ENCODE results near the gene SERINC4.
"Not testable (repeated sequence)": the region's sequence is repeated elsewhere in the genome, so short reads cannot be mapped to it uniquely, and the experiment has no call there.

The SERINC4 gene

DNA sequence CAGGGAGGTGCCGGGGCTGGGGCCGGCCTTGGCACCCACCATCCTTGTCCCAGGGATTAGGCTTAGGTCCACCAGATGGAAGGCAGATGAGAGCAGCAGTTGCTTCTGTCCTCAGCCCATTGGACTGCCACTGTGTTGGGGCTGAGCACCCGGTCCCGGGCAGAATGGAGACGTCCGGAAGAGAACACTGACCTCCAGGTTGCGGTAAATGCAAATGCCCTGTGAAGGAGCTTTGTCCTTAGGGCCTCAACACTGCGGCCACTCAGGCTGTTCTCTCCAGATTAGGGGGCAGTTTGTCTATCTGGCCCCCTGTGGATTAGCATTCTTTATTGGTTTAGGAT is at the start of gene SERINC4:
TSS of gene SERINC4 (minus strand) at position 276 of the 341 bp plus-strand sequence. CDS start at position 42, 234 bp downstream.
- peak within 1 kb of the TSS; percentile 97 for H3K9ac ChIP-seq (ENCODE audit: low read length)
- H3K4me3 ChIP-seq (ENCODE audit: low read length) = peak within 1 kb of the TSS; percentile 96
- H3K4me1 ChIP-seq (ENCODE audit: control insufficient read depth, insufficient read depth, low read length) = peaks cover 44% of the 10 kb centered on the region
- H3K27me3 ChIP-seq (replicated peaks; ENCODE audit: control insufficient read depth, insufficient read depth, low read length) = no peaks in the 10 kb centered on the region
- H3K36me3 ChIP-seq (ENCODE audit: control insufficient read depth, insufficient read depth, low read length, severe bottlenecking) = peaks cover 54% of the 10 kb centered on the region
- no peaks in the 10 kb centered on the region for H3K9me3 ChIP-seq (ENCODE audit: control insufficient read depth, low read length)
- DNase-seq (ENCODE audit: low read depth) = no peak

DNA sequence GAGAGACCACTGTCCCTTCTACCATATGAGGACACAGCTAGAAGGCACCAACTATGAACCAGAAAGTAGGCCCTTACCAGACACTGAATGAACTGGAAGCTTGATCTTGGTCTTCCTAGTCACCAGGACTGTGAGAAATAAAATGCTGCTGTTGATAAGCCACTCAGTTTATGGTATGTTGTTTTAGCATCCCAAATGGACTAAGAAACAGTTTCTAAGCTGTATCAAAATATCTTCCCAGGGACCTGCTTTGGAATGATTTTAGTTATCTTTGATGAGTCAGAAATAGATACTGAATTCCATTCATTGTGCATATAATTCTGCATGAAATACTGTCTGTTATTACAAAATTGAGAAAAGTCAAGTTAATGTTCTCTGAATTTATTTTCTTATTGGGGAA is 45.4 kb upstream of the SERINC4 start:
- Histone ChIP-seq H3K36me3 (ENCODE audit: control insufficient read depth, insufficient read depth, low read length, severe bottlenecking) (no peaks in the 10 kb centered on the region), H3K4me1 (ENCODE audit: control insufficient read depth, insufficient read depth, low read length) (peaks cover 7% of the 10 kb centered on the region), H3K9me3 (ENCODE audit: control insufficient read depth, low read length) (no peaks in the 10 kb centered on the region), H3K4me3 (ENCODE audit: low read length) (no peak overlapping the region), H3K27me3 (replicated peaks; ENCODE audit: control insufficient read depth, insufficient read depth, low read length) (no peaks in the 10 kb centered on the region), H3K9ac (ENCODE audit: low read length) (no peak overlapping the region)
- no peak for DNase-seq (ENCODE audit: low read depth)

DNA sequence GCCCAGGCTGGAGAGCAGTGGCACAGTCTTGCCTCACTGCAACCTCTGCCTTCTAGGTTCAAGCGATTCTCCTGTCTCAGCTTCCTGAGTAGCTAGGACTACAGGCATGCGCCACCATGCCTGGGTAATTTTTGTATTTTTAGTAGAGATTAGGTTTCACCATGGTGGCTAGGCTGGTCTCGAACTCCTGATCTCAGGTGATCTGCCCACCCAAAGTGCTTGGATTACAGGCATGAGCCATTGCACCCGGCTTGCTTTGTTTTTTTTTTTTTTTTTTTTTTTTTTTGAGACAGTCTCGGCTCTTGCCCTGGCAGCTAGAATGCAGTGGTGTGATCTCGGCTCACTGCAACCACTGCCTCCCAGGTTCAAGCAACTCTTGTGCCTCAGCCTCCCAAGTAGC is 32.5 kb upstream of the SERINC4 start:
- not testable (repeated sequence) for H3K4me3 ChIP-seq (ENCODE audit: low read length); H3K36me3 ChIP-seq (ENCODE audit: control insufficient read depth, insufficient read depth, low read length, severe bottlenecking); H3K9me3 ChIP-seq (ENCODE audit: control insufficient read depth, low read length); H3K4me1 ChIP-seq (ENCODE audit: control insufficient read depth, insufficient read depth, low read length); DNase-seq (ENCODE audit: low read depth); H3K9ac ChIP-seq (ENCODE audit: low read length); H3K27me3 ChIP-seq (replicated peaks; ENCODE audit: control insufficient read depth, insufficient read depth, low read length)

DNA sequence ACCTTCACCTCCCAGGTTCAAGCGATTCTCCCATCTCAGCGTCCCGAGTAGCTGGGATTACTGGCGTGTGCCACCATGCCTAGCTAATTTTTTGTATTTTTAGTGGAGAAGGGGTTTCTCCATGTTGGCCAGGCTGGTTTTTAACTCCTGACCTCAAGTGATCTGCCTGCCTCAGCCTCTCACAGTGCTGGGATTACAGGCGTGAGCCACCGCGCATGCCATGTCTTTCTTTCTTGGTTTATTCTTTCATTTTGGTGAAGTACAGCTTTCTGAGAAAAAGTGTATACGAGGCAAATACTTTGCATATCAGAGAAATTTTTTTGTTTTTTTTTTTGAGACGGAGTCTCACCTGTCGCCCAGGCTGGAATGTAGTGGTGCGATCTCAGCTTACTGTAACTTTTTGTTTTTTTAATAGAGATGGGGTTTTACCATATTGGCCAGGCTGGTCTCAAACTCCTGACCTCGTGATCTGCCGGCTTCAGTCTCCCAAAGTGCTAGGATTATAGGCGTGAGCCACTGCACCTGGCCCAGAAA is 31.6 kb upstream of the SERINC4 start:
- H3K4me3 ChIP-seq (ENCODE audit: low read length); H3K27me3 ChIP-seq (replicated peaks; ENCODE audit: control insufficient read depth, insufficient read depth, low read length); H3K9me3 ChIP-seq (ENCODE audit: control insufficient read depth, low read length); H3K36me3 ChIP-seq (ENCODE audit: control insufficient read depth, insufficient read depth, low read length, severe bottlenecking); DNase-seq (ENCODE audit: low read depth); H3K4me1 ChIP-seq (ENCODE audit: control insufficient read depth, insufficient read depth, low read length); H3K9ac ChIP-seq (ENCODE audit: low read length): not testable (repeated sequence)

DNA sequence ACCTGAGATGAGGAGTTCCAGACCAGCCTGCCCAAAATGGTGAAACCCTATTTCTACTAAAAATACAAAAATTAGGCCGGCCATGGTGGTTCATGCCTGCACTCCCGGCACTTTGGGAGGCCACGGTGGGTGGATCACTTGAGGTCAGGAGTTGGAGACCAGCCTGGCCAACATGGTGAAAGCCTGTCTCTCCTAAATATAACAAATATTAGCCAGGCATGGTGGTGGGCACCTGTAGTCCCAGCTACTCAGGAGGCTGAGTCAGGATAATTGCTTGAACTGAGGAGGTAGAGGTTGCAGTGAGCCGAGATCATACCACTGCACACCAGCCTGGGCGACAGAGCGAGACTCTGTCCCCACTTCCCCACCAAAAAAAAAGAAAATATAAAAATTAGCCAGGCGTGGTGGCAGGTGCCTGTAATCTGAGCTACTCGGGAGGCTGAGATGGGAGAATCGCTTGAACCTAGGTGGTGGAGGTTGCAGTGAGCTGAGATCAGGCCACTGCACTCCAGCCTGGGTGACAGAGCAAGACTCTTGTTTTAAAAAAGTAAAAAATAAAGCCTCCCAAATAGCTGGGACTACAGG is 30.8 kb upstream of the SERINC4 start:
- not testable (repeated sequence) for H3K9ac ChIP-seq (ENCODE audit: low read length); H3K4me3 ChIP-seq (ENCODE audit: low read length); H3K27me3 ChIP-seq (replicated peaks; ENCODE audit: control insufficient read depth, insufficient read depth, low read length); H3K9me3 ChIP-seq (ENCODE audit: control insufficient read depth, low read length); H3K36me3 ChIP-seq (ENCODE audit: control insufficient read depth, insufficient read depth, low read length, severe bottlenecking); DNase-seq (ENCODE audit: low read depth)
- peaks cover 14% of the 10 kb centered on the region for H3K4me1 ChIP-seq (ENCODE audit: control insufficient read depth, insufficient read depth, low read length)

DNA sequence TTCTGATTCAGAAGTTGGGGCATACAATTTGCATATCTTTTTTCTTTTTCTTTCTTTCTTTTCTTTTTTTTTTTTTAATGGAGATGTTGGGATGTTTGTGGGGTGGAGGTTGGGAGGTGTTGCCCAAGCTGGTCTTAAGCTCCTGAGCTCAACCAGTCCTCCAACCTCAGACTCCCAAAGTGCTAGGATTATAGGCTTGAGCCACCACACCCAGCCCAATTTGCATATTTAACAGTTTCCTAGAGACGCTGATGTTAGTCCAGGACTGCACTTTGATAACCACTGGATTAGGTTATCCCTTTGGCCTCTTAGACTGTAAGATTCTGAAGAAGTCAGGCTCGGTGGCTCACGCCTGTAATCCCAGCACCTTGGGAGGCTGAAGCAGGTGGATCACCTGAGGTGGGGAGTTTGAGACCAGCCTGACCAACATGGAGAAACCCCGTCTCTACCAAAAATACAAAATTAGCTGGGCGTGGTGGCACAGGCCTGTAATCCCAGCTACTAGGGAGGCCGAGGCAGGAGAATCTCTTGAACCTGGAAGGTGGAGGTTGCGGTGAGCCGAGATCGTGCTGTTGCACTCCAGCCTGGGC is 30.0 kb upstream of the SERINC4 start:
- not testable (repeated sequence) for DNase-seq (ENCODE audit: low read depth); H3K36me3 ChIP-seq (ENCODE audit: control insufficient read depth, insufficient read depth, low read length, severe bottlenecking); H3K4me3 ChIP-seq (ENCODE audit: low read length); H3K27me3 ChIP-seq (replicated peaks; ENCODE audit: control insufficient read depth, insufficient read depth, low read length); H3K9ac ChIP-seq (ENCODE audit: low read length); H3K9me3 ChIP-seq (ENCODE audit: control insufficient read depth, low read length)
- H3K4me1 ChIP-seq (ENCODE audit: control insufficient read depth, insufficient read depth, low read length) = peaks cover 14% of the 10 kb centered on the region

DNA sequence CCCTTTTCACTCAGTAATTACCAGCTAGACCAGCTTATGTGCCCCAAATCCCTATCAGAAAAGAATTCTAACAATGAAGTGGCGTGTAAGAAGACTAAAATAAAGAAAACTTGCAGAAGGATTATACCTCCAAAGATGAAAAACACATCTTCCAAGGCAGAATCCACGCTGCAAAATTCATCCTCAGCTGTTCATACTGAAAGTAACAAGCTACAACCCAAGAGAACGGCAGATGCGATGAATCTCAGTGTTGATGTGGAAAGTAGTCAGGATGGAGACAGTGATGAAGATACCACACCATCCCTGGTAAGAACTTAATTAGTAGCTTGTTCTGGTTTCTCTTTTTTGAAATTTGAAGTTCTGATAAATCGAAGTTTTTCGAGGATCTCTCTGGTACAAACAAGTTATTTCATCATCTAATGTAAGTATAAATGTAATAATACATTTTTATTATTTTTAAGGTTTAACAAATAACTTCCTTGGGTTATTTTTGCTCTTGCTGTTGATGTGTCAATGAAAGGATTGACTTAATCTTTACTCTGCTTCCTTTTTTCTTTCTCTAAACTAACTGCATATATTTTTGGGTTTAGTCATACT is 28.1 kb upstream of the SERINC4 start:
- H3K9ac ChIP-seq (ENCODE audit: low read length) = peak overlapping the region; percentile 77
- H3K4me3 ChIP-seq (ENCODE audit: low read length) = peak overlapping the region; percentile 88
- H3K4me1 ChIP-seq (ENCODE audit: control insufficient read depth, insufficient read depth, low read length) = peaks cover 21% of the 10 kb centered on the region
- no peaks in the 10 kb centered on the region for H3K9me3 ChIP-seq (ENCODE audit: control insufficient read depth, low read length)
- no peak for DNase-seq (ENCODE audit: low read depth)
- no peaks in the 10 kb centered on the region for H3K36me3 ChIP-seq (ENCODE audit: control insufficient read depth, insufficient read depth, low read length, severe bottlenecking)
- no peaks in the 10 kb centered on the region for H3K27me3 ChIP-seq (replicated peaks; ENCODE audit: control insufficient read depth, insufficient read depth, low read length)

DNA sequence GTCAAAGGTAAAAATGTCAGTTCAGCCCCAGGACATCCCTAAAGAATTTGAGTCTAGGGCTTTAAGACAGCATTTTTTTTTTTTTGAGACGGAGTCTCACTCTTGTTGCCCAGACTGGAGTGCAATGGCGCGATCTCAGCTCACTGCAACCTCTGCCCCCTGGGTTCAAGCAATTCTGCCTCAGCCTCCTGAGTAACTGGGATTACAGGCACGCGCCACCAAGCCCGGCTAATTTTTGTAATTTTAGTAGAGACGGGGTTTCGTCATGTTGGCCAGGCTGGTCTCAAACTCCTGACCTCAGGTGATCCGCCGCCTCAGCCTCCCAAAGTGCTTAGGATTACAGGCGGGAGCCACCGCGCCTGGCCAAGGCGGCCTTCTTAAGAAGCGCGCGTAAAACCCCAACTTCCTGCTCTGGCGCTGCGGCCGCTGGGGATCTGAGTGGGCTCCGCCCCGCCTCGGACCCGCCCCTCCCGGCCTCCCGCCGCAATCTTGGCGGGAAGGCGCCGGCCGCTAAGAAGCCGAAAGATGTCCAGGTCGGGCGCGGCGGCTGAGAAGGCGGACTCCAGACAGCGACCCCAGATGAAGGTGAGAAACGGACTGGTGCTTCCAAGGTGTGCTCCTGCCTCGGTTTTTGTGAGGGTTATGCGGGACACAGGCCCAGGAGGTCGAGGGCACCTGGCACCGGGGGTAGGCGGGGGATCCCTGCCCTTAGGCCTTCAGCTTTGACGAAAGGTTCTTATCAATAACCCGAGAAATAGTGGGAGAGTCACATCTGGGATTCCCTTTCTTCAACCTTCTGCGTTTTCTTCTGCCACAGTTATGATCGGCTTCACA is 26.7 kb upstream of the SERINC4 start, which contains the start of gene WDR76:
TSS of gene WDR76 (plus strand) at position 495 of the 834 bp plus-strand sequence. CDS start at position 526, 31 bp downstream.
- H3K4me1 ChIP-seq (ENCODE audit: control insufficient read depth, insufficient read depth, low read length) = peaks cover 25% of the 10 kb centered on the region
- no peaks in the 10 kb centered on the region for H3K27me3 ChIP-seq (replicated peaks; ENCODE audit: control insufficient read depth, insufficient read depth, low read length)
- H3K4me3 ChIP-seq (ENCODE audit: low read length) = peak within 1 kb of the TSS; percentile 88
- H3K9me3 ChIP-seq (ENCODE audit: control insufficient read depth, low read length) = no peaks in the 10 kb centered on the region
- peak within 1 kb of the TSS; percentile 77 for H3K9ac ChIP-seq (ENCODE audit: low read length)
- no peaks in the 10 kb centered on the region for H3K36me3 ChIP-seq (ENCODE audit: control insufficient read depth, insufficient read depth, low read length, severe bottlenecking)
- DNase-seq (ENCODE audit: low read depth) = peak; percentile 89

DNA sequence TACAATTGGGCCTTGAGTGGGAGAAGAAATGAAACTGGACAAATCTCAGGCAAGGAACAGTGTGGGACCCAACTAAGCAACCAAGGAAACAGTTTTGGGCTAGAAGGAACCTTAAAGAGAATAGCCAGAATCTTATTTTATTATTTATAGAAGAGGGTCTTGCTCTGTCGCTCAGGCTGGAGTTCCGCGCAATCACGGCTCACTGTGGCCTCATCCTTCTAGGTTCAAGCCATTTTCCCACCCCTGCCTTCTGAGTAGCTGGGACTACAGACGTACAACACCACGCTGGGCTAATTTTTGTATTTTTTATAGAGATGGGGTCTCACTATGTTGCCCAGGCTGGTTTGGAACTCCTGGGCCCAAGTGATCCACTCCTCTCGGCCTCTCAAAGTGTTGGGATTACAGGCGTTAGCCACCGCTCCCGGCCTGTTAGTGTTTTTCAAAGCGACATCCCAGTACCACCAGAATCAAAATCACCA is 26.0 kb upstream of the SERINC4 start:
- peak overlapping the region; percentile 88 for H3K4me3 ChIP-seq (ENCODE audit: low read length)
- peak overlapping the region; percentile 77 for H3K9ac ChIP-seq (ENCODE audit: low read length)
- no peaks in the 10 kb centered on the region for H3K9me3 ChIP-seq (ENCODE audit: control insufficient read depth, low read length)
- no peaks in the 10 kb centered on the region for H3K27me3 ChIP-seq (replicated peaks; ENCODE audit: control insufficient read depth, insufficient read depth, low read length)
- no peaks in the 10 kb centered on the region for H3K36me3 ChIP-seq (ENCODE audit: control insufficient read depth, insufficient read depth, low read length, severe bottlenecking)
- DNase-seq (ENCODE audit: low read depth) = no peak
- peaks cover 26% of the 10 kb centered on the region for H3K4me1 ChIP-seq (ENCODE audit: control insufficient read depth, insufficient read depth, low read length)

DNA sequence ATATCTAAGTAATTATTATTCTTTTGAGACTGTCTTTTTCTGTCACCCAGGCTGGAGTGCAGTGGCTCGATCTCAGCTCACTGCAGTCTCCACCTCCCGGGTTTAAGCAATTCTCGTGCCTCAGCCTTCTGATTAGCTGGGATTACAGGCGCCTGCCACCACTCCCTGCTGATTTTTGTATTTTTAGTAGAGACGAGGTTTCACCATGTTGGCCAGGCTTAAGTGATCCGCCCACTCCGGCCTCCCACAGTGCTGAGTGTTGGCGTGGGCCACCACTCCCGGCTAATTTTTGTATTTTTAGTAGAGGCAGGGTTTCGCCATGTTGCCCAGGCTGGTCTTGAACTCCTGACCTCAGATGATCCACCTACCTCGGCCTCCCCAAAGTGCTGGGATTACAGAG is 25.3 kb upstream of the SERINC4 start:
- H3K36me3 ChIP-seq (ENCODE audit: control insufficient read depth, insufficient read depth, low read length, severe bottlenecking); H3K27me3 ChIP-seq (replicated peaks; ENCODE audit: control insufficient read depth, insufficient read depth, low read length); DNase-seq (ENCODE audit: low read depth); H3K4me3 ChIP-seq (ENCODE audit: low read length); H3K9me3 ChIP-seq (ENCODE audit: control insufficient read depth, low read length); H3K9ac ChIP-seq (ENCODE audit: low read length): not testable (repeated sequence)
- H3K4me1 ChIP-seq (ENCODE audit: control insufficient read depth, insufficient read depth, low read length) = peaks cover 26% of the 10 kb centered on the region

Measured in adipocyte (in vitro differentiated cells).